SK-N-MC (cell line): ENCODE results near the gene CYS1.

Experiments
- EZH2 ChIP-seq: fragments of 200-600 bp; sonication (generic); IDR thresholded peaks from one replicate; pipeline ENCODE4 v1.6.1; 2017; ENCODE audit warnings: antibody characterized with exemption
- FOXP2 ChIP-seq: optimal IDR thresholded peaks from 2 replicates; pipeline ENCODE3; 2011; ENCODE audit warnings: mild to moderate bottlenecking, moderate library complexity; ENCODE audit not compliant: insufficient read depth; ENCODE audit errors: extremely low read length, control extremely low read depth
- POLR2AphosphoS5 ChIP-seq: IDR thresholded peaks from 2 replicates; pipeline ENCODE4 v1.6.1; 2012; ENCODE audit warnings: mild to moderate bottlenecking, low read depth, low read length, borderline replicate concordance

GRCh38 chr2:10071176-10071575 is 9.0 kb downstream of the CYS1 start:
- TF ChIP-seq POLR2AphosphoS5 (no peak), EZH2 (no peak), FOXP2 (no peak)
